ENCODE measurements around the gene CPSF3. TPM values are rescaled to one million over a fixed set of nuclear protein-coding genes. Genes with fewer than 3 reads are reported as not detected.

Gene CPSF3
- total and polyA plus RNA-seq, 2 of the 13 experiments (the other 11 are each of a cell fraction or from before 2014, with no cell fraction given) = 19.8 to 93.0 TPM

DNA sequence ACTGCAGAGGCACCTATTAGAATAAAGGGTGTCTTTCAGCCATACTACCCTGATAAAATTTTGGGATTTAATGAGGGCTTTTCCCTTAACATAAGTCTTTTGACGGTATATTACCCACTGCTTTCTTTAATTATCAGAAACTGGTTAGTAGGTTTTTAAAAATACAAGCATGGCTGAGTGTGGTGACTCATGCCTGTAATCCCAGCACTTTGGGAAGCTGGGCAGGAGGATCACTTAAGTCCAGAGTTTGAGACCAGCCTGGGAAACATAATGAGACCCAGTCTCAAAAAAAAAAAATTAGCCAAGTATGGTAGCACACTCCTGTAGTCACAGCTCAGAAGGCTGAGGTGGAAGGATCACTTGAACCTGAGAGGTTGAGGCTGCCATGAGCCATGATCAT, 16.1 kb downstream of the CPSF3 start:
- no peak overlapping the region for H2AFZ ChIP-seq (ENCODE audit: low read length)
- no peaks in the 10 kb centered on the region for H3K4me1 ChIP-seq (ENCODE audit: insufficient read depth, low read length)
- no peaks in the 10 kb centered on the region for H3K79me2 ChIP-seq (ENCODE audit: insufficient read depth, low read length)
- in situ Hi-C loops (cut with HindIII; ENCODE audit: extremely low pct_ligation_motif_present, low pct_unique_long_range_greater_than_20kb) = loop anchor here (10.0 kb wide), 1 partner anchor 295 kb away; no protein-coding TSS in a partner anchor
- no TSS peak for BruUV-seq (replicated peaks)
- H3K27me3 ChIP-seq (ENCODE audit: control insufficient read depth in 1 of 2, insufficient read depth in 2 of 2, low read length in 2 of 2) = no peaks in the 10 kb centered on the region
- no peak overlapping the region for H3K4me3 ChIP-seq (replicated peaks in 1 of 3; ENCODE audit: insufficient read depth in 1 of 3, low read depth in 2 of 3, low read length in 3 of 3)
- 100% methylated on average over 1 of the region's 1 CpG for WGBS (ENCODE audit: low lambda C conversion rate)
- no peak for DNase-seq (ENCODE audit: low spot score)
- CTCF ChIA-PET (ENCODE audit: low intra/inter-chr PET ratio, low total read pairs) = no interaction called here
- H3K27ac ChIP-seq (ENCODE audit: extremely low read length, insufficient read depth, low read length) = no peak overlapping the region
- no peak overlapping the region for H3K4me2 ChIP-seq (ENCODE audit: low read depth, low read length)
- FAIRE-seq = no peak
- H3K36me3 ChIP-seq (replicated peaks in 1 of 2; ENCODE audit: control insufficient read depth in 1 of 2, insufficient read depth in 2 of 2, low read length in 2 of 2) = peaks cover 17 to 64% of the 10 kb centered on the region in 2 experiments
- no peak overlapping the region for H3K9ac ChIP-seq (ENCODE audit: insufficient read depth, low read depth, low read length)
- TF ChIP-seq NR2F6 (IDR thresholded peaks at IDR 0.05) (no peak), NR2F6 (CRISPR knock-in tag; IDR thresholded peaks at IDR 0.05) (no peak), MTA3 (CRISPR knock-in tag; IDR thresholded peaks at IDR 0.05) (no peak), SOX6 (IDR thresholded peaks at IDR 0.05) (no peak), SOX6 (CRISPR knock-in tag; IDR thresholded peaks at IDR 0.05) (no peak), ZMYM3 (CRISPR knock-in tag; IDR thresholded peaks at IDR 0.05) (no peak), RAD21 (CRISPR knock-in tag; IDR thresholded peaks at IDR 0.05) (no peak), ZFYVE20 (CRISPR knock-in tag; IDR thresholded peaks at IDR 0.05; ENCODE audit: borderline replicate concordance, low read depth) (no peak), NFE2L2 (IDR thresholded peaks at IDR 0.05; ENCODE audit: low read length) (no peak)
- TF ChIP-seq, protein P1, sequence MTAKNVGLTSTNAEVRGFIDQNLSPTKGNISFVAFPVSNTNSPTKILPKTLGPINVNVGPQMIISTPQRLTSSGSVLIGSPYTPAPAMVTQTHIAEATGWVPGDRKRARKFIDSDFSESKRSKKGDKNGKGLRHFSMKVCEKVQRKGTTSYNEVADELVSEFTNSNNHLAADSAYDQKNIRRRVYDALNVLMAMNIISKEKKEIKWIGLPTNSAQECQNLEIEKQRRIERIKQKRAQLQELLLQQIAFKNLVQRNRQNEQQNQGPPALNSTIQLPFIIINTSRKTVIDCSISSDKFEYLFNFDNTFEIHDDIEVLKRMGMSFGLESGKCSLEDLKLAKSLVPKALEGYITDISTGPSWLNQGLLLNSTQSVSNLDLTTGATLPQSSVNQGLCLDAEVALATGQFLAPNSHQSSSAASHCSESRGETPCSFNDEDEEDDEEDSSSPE (CRISPR knock-in tag; IDR thresholded peaks at IDR 0.05) = no peak
- TF ChIP-seq, protein P2, sequence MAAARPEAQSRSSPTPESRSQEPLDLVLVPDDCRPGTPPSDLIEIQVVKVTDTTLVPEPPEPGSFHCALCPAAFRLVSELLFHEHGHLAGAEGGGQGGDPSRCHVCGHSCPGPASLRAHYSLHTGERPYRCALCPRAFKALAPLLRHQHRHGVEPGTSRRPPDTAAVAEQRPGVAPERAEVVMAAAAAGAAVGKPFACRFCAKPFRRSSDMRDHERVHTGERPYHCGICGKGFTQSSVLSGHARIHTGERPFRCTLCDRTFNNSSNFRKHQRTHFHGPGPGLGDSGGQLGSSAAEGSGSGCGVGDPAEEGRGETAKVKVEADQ (CRISPR knock-in tag; IDR thresholded peaks at IDR 0.05; ENCODE audit: borderline replicate concordance) = no peak
- POLR2A ChIA-PET = no interaction called here
- H3K9me3 ChIP-seq (ENCODE audit: low read length) = no peaks in the 10 kb centered on the region
- no peaks in the 10 kb centered on the region for H4K20me1 ChIP-seq (ENCODE audit: insufficient read depth, low read length)
- intact Hi-C loops (cut with micrococcal nuclease; ENCODE audit: unreplicated experiment) = no loop called here
- ATAC-seq = no peak
